Activated CD8-positive, alpha-beta memory T cell treated with anti-CD3 and anti-CD28 coated beads for 1 hour (primary cell): ENCODE measurements around the gene WDR90.
"Not testable (repeated sequence)": the region's sequence is repeated elsewhere in the genome, so short reads cannot be mapped to it uniquely, and the experiment has no call there.

Experiments
- DNase-seq, 2 donors: peaks; one replicate each; pipeline ENCODE4 v3.0.0-alpha.2; 2020; ENCODE audit warnings: low read depth in 1 of 2; ENCODE audit errors: extremely low read depth in 1 of 2

Gene WDR90

DNA sequence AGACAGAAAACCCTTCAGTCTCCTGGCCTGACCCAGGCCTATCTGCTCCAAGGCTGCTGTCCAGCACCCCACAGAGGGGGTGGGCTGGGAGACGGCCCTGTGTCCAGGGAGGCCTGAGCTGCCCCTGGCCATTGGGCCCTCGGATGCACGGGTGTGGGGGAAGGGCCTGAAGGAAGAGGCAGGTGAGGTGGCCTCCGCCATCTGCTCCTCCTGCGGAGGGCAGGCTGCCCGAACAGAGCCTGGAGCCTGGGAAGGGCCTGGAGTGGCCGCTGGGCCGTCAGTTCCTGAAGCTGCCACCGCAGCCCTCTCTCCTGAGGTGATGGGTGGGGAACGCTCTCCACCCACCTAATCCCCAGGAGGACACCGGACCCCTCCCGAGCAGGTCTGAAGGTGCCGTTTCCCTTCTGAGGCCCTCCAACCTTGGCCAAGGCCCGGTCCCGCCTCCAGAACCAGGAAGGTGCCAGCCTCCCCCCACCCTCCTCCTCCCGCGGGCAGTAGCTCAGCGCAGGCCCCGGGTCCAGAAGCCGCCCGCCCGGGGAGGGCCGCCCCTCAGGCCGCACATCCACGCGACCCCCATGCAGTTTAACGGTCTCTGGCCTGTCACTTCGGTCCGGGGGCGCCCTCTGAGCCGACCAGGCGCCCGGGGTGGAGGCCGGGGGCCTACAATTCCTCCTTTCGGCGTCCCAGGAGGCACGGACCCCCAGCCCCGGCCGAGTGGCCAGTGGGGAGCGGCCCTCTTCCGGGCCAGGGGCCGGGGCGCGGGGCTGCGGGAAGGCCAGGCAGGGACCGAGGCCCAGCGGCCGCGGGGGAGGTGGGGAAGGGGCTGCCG, 55.6 kb downstream of the WDR90 start:
- no peak for DNase-seq

DNA sequence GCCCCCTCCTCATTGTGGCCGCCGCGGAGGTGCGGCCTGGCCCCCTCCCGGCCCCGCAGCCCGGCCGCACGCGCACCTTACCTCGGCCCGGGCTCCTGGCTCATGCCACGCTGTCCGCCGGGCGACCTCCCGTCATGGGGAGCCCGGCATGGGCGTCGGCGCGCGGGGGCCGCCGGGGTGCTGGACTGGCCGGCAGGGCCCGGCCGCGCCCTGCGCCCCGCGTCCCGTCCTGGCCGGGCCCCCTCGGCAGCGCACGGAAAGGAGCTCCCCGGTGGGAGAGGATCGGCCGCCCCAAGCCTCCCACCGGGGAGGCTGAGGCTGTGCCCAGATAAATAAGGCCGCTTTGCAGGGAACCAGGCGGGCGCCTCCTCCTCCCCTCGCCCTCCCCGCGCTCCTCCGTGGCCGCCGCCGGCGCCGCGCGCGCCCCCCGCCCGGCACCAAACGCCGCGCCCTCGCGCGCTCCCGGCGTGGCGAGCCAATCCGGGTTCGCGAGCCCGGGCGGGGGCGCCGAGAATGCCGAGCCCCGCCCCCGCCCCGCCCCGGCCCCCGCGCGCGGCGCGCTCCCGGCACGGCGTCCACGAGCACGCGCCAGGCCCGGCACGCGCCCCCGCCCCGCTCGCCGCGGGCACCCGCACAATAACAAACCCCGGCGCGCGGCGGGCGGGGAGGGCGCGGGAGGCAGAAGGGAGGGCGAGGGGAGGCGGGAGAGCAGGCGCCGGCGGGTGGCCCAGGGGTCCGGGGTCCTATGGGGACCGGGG, 56.4 kb downstream of the WDR90 start, which contains the start of gene FBXL16:
FBXL16 (minus strand) TSS at position 371 of the 758 bp plus-strand sequence. CDS start 8,396 bp downstream, outside the sequence.
- no peak for DNase-seq

DNA sequence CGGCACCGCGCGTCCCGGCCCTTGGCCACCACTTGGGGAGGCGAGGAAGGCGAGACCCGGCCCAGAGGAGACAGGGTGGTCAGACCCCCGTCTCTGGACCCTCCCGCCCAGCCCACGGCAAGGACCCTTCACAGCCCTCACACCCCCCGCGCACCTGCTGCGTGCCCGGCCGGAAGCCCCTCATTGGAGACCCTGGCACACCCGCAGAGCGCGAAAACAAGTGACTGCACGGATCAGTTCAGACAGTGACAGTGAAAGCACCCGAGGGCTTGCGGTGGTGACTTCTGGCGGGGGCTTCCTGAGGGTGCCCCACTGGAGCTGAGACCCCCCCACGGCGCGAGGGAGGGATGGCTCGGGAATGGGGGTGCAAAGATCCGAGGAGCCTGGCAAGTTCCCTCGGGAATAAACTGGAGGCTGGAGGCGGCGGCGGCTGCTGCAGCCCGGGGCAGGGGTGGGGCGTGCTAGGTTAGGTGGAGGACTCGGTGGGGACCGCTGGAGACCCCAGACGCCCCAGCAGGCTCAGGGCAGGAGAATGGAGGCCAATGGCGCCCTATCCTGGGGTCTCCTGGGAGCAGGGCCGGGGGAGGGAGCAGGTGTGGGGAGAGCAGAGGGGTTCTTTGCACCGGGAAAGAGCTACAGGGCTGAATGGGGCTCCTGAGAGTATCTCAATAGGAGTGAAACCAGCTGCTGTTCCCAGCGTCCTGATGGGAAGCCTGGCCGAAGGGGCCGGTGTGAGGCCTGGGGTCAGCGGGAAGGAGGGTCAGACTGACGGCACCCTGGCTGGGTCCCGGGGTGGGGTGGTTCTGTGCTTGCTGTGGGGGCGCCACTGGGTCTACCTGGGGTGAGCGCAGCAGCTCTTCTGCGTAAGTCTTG, 57.3 kb downstream of the WDR90 start:
- DNase-seq: no peak

DNA sequence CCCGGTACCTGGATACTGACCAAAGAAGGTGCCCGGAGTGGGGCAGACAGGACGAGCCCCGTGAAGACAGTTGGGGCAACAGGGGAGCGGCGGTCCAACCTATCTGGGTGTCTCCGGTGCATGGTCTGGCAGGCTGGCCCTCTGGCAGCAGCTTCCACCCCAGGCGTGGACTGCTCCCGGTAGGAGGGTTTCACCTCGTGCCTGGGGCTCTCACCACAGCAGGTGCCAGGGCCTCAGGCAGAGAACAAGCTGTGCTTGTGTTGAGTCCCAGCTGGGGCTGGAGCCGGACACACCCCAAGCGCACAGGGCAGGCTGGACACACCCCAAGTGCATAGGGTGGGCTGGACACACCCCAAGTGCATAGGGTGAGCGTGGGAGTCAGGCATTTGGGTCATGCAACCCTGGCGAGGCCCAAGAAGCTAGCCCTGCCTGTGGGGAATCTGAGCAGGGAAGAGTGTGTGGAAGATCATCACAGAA, 57.9 kb downstream of the WDR90 start:
- no peak for DNase-seq

DNA sequence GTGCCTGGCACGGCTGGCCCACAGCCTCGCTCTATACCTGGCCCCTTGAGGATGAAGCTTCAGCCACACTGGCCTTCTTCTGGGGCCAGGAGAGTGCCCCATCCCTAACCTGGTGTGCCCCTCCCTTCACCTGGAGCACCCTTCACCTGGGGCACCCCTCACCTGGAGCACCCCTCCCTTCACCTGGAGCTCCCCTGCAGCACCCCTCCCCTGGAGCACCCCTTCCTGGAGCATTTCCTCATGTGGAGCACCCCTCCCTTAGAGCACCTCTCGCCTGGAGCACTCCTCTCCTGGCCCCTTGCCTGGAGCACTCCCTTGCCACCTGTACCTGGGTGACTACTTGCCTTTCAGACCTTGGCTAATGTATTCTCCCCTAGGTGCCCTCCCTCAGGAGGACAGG, 58.9 kb downstream of the WDR90 start:
- no peak for DNase-seq

DNA sequence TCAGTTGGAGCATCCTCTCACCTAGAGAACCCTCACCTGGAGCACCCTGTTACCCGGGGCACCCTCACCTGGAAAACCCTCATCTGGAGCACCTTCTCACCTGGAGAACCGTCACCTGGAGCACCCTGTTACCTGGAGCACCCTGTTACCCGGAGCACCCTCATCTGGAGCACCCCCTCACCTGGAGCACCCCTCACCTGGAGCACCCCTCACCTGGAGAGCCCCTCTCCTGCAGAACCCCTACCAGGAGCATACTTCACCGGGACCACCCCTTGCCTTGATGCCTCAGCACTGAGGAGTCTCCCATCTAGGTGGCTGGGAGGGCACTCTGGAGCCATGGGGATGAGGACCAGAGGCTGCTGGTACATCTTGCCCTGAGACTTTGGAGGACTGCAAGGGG, 59.8 kb downstream of the WDR90 start:
- DNase-seq: no peak

DNA sequence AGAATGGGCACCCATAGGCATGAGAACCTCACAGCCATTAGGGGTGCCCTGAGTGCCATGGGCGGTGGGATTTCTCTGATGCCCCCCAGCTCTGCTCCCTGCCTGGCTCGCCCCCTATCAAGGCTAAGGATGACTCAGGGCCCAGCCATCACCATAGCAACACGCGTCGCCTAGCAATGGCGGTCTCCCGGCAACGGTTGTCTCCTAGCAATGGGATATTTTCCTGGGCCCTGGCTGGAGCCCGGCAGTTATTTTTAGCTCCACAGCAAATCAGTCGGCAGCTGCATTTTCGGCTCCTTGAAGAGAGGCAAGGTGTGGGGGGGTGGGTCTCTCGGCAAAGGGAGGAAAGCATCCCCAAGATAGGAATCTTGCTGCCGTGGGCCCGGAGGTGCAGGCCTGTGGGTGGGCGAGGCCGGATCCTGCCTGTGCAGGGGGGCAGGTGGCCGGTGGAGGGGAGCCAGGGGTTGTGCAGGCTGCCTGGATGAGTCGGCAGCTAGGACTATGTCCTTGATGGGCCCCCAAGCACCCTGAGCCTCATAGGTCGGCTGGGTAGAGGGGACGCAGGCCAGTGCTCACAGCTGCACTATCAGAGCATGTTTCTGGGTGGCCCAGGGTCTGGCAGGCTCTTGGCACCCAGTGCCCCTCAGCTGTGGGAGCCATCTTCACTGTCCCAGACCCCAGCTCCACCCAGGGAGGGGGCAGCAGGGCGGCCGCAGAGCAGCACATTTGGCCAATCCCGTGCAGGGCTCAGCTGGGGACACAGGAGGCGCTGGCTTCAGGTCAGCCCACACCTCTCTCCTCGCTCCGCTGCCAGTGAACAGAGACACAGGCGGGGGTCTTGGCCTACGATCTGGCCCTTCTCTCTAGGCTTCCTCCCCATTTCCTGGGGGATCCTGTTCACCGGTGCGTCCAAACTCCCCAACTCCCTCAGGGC, 60.7 kb downstream of the WDR90 start:
- DNase-seq: no peak

DNA sequence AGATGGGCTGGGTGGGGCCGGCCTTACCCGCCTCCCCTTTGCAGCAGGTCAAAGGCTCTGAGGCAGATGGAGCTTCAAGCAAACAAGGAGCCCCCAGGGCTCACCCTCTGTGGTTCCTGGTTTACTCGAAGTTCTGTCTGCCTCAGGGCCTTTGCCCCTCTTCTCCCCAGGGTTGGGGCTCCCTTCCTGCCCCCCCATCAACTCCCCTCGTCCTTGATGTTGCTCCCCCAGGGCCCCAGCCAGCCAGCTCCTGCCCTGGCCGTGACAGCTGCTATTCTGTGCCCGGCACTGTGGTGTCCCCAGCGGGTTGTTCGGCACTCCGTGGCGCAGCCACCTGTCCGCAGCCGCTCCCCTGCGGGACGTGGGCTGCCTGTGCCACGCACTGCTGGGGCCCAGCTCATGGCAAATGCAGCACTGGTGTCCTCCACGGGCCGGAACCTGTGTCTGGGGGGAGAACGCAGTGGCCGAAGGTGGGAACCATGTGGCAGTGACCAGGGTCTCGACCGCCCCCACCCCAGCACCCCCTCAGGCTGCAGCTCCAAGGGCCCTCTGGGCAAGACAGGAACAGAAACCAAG, 61.4 kb downstream of the WDR90 start:
- DNase-seq: no peak

DNA sequence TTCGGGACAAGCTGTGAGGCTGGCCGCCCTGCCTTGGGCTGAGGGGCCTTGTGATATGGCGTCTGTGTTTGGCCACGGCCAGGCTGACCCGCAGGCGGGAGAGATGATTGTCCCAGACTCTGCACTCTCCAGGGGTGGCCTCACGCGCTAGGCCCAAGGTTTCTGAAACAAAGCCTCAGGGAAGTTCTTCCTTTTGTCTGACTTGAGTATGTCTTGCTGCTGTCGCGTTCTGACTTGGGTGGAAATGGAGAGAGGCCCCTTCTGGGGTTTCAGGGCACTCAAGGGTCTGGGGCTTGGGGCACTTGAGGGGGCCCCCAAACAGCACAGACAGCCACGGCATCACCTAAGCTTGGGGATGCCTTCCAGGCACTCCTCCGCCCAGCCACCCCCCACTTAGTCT, 61.9 kb downstream of the WDR90 start:
- no peak for DNase-seq

DNA sequence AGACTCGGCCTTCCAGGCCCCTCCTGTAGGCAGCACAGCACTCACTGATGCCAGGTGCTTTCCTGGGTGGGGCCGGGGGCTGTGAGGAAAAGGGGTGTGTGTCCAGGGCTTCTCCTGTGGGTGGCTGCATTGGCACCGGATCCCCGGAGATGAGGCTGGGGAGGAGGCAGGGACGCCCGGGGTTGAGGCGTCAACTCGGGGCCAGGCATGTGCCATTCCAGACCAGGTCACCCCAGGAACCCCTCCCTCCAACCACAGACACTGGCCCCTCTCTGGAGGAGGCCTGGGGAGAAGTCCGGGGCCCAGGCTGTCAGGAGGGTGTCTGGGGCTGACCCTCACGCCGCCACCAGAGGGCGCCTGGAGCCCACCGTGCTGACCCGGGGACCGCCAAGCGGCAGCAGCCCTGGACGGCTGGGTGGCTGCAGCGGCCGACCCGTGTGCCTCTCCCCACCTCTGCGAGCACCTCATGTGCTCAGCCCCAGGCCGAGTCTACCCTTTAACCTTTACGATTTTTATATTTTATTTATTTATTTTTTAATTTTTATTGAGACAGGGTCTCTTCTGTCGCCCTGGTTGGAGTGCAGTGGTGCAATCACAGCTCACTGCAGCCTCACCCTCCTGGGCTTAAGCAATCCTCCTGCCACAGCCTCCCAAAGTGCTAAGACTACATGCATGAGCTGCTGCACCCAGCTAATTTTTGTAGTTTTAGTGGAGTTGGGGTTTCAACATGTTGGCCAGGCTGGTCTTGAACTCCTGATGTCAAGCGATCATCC, 62.6 kb downstream of the WDR90 start:
- peak; percentile 59 to 83 for DNase-seq

DNA sequence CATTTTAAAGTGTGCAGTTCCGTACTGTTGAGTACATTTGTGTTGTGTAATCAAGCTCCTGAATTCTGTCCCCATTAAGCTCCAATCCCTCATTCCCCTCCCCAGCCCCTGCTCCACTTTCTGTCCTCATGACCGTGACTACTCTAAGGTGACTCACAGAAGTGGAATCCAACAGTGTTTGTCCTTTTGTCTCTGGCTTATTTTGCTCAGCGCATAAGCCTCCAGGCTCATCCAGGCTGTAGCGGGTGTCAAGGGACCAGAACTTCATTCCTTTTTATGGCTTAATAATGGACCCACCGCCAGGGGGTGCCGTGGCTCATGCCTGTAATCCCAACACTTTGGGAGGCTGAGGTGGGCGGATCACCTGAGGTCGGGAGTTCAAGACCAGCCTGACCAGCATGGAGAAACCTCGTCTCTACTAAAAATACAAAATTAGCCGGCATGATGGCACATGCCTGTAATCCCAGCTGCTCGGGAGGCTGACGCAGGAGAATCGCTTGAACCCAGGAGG, 63.6 kb downstream of the WDR90 start:
- not testable (repeated sequence) for DNase-seq

DNA sequence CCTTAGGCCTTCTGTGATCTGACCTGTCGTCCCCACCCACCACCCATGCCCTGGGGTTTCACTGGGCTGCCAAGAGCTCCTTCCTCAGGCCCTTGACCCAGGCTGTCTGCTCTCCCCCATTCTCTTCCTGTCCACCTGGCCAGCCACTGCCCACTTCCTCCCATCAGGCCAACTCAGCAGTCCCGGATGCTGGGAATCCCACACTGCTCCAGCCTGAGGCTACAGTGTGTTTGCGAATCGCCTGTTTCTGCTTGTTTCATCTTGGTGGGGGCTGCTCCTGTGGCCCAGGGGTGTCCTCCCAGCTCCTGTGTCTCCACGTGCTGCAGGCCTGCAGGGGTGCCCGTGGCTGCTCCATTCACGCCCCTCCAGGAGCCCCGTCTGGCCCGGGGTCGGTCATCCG, 64.9 kb downstream of the WDR90 start:
- DNase-seq: no peak

DNA sequence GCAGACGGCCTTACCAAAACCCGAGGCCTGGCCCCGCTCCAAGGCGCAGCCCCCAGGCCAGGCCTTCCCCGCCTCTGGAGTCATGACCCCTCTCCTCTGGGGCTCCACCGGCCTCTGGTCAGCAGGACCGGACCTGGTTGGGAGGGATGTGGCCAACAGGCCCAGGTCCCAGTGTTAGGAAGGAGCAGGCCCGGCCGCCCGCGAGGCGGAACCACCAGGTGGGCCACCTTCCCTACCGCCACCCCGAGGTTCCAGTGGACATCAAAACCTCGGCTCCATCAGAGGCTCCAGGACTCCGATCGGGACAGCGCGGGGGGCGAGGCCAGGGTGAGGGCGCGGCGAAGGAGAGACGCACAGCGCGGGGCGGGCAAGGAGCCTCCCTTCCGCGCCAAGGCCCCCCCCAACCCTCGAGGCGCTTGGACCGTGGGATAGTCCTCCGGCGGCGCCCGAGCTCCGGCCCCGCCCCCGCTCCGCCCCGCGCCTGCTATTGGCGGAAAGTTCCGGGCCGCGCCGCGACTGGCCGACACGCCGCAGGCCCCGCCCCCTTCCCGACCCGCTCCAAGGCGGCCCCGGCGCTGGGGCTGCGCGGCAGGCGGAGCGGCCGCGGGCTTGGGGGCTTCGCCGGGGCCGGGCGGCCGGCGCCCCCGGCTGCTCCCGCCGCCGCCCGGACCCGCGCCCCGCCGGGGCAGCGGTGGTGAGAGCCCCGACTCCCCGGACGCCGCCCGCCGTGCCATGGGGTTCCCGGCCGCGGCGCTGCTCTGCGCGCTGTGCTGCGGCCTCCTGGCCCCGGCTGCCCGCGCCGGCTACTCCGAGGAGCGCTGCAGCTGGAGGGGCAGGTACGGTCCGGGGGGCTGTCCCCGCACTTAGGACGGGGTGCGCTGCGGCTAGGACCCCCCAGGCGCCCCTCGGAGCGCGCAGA, 65.7 kb downstream of the WDR90 start, which contains the start of gene METRN:
METRN (plus strand) TSS at position 561 of the 919 bp plus-strand sequence; CDS start at position 733, 172 bp downstream.
- peak; percentile 65 to 88 for DNase-seq

DNA sequence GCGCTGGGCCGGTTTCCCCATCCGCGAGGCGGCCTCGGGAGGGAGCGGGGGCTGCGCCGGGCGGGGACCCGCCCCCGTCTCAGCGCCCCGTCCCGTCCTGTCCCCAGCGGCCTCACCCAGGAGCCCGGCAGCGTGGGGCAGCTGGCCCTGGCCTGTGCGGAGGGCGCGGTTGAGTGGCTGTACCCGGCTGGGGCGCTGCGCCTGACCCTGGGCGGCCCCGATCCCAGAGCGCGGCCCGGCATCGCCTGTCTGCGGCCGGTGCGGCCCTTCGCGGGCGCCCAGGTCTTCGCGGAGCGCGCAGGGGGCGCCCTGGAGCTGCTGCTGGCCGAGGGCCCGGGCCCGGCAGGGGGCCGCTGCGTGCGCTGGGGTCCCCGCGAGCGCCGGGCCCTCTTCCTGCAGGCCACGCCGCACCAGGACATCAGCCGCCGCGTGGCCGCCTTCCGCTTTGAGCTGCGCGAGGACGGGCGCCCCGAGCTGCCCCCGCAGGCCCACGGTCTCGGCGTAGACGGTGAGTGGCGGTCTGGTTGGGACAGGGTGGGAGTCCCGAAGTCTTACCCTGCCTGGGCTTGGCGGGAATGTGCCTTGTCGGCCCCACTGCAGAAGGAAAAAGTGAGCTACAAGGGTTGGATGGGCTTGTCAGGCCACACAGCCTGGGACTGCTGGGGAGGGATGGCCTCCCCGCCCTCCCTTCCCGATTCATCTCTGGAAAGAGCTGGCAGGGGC, 66.5 kb downstream of the WDR90 start:
- no peak for DNase-seq

DNA sequence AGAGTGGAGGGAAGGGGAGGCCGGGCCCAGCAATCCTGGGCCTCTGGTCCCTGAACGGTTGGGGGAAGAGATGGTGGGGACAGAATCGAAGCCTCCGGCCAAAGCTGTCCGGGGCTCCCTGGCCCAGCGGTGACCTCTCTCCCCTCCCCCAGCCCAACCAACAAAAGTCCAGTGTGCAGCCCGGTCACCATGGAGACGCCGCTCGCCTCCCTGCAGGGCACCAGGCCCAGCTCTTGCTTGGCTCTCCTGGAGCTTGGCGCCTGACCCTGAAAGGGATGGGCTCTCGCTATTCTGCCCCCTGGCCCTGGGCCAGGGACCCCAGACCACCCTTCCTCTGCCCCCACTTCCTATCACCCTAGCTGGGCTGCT, 67.0 kb downstream of the WDR90 start:
- DNase-seq: no peak

DNA sequence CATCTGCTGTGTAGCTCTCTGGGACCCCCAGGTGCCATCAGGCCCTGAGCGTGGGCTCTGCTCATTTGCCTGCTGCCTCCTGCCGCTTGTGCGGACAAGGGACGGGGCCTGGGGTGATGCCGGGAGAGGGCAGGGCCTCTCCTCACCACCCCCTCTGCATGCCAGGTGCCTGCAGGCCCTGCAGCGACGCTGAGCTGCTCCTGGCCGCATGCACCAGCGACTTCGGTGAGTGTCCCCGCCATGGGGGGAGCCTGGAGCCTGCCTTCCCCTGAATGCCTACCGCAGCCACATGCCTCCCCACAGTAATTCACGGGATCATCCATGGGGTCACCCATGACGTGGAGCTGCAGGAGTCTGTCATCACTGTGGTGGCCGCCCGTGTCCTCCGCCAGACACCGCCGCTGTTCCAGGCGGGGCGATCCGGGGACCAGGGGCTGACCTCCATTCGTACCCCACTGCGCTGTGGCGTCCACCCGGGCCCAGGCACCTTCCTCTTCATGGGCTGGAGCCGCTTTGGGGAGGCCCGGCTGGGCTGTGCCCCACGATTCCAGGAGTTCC, 67.7 kb downstream of the WDR90 start:
- DNase-seq: no peak
